HepG2 (cell line): Measurements from ENCODE around the gene GSDME.

Source experiments
- ARID5B ChIP-seq: IDR thresholded peaks from 2 replicates; pipeline ENCODE4 v1.4.0; 2020; ENCODE audit warnings: mild to moderate bottlenecking, missing genetic modification reagents
- BRCA1 ChIP-seq: sonication (generic); formaldehyde crosslinking; IDR thresholded peaks from 2 replicates; pipeline ENCODE4 v1.4.0; 2020; ENCODE audit warnings: missing genetic modification reagents
- CTCF ChIP-seq: sonication (generic); formaldehyde crosslinking; IDR thresholded peaks from 2 replicates; pipeline ENCODE4 v1.5.0; 2020; ENCODE audit warnings: mild to moderate bottlenecking, missing genetic modification reagents, moderate library complexity
- POLR2A ChIP-seq, 2 experiments: IDR thresholded peaks; 2 replicates each; pipeline ENCODE4 v1.6.1; 2011; ENCODE audit warnings: low read depth in 2 of 2, low read length in 2 of 2, mild to moderate bottlenecking in 1 of 2, moderate library complexity in 1 of 2; ENCODE audit not compliant: insufficient read depth in 1 of 2
- PREB ChIP-seq: sonication (generic); formaldehyde crosslinking; IDR thresholded peaks from 2 replicates; pipeline ENCODE4 v1.4.0; 2020; ENCODE audit warnings: missing genetic modification reagents
- RBM22 ChIP-seq: fragments of 200-400 bp; formaldehyde crosslinking; optimal IDR thresholded peaks from 2 replicates; pipeline ENCODE3; 2017; ENCODE audit warnings: mild to moderate bottlenecking, low read length, moderate library complexity
- TFAP4 ChIP-seq: sonication (generic); IDR thresholded peaks from 2 replicates; pipeline ENCODE4 v1.6.1; 2016; ENCODE audit warnings: low read depth, borderline replicate concordance
- TFDP2 ChIP-seq: sonication (generic); formaldehyde crosslinking; IDR thresholded peaks from 2 replicates; pipeline ENCODE4 v1.4.0; 2020; ENCODE audit warnings: missing genetic modification reagents
- XBP1 ChIP-seq: sonication (generic); formaldehyde crosslinking; IDR thresholded peaks from 2 replicates; pipeline ENCODE4 v1.5.0; 2020; ENCODE audit warnings: missing genetic modification reagents
- ZBTB33 ChIP-seq: sonication (generic); formaldehyde crosslinking; IDR thresholded peaks from 2 replicates; pipeline ENCODE4 v1.4.0; 2020; ENCODE audit warnings: missing genetic modification reagents

- TF ChIP-seq XBP1 (no peak), CTCF (CRISPR knock-in tag) (no peak), POLR2A (IDR thresholded peaks at IDR 0.05; ENCODE audit: insufficient read depth in 1 of 2, low read depth in 2 of 2, low read length in 2 of 2) (no peak), ARID5B (no peak), TFDP2 (CRISPR knock-in tag) (no peak), TFAP4 (peak; percentile 18; the same call in 1 of the 2 replicates), PREB (CRISPR knock-in tag) (no peak), ZBTB33 (CRISPR knock-in tag) (no peak), BRCA1 (CRISPR knock-in tag) (no peak), RBM22 (no peak)
Observed at GRCh38 chr7:24732646-24733413, 24.4 kb downstream of the GSDME start.
